Measurements from ENCODE around the gene ING5.

ING5 gene

DNA sequence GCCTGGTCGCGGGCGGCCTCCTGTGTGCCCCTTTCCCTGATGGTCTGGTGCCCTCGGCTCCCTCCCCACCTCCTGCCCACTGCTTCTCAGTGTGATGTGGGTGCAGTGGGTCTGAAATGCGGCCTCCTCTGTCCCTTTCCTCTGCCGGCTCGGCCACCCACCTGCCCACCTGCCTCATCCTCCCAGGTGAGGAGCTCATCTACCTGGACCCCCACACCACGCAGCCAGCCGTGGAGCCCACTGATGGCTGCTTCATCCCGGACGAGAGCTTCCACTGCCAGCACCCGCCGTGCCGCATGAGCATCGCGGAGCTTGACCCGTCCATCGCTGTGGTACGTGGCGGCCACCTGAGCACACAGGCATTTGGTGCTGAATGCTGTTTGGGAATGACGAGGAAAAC lies 33.5 kb upstream of the ING5 start:
- no peak overlapping the region for H3K4me3 ChIP-seq (ENCODE audit: low read depth, low read length)
- no peaks in the 10 kb centered on the region for H3K79me2 ChIP-seq
- H3K4me2 ChIP-seq (ENCODE audit: low read length): no peak overlapping the region
- H3K9ac ChIP-seq: no peak overlapping the region
- H3K27ac ChIP-seq: no peak overlapping the region
- no peaks in the 10 kb centered on the region for H3K27me3 ChIP-seq (ENCODE audit: control insufficient read depth, insufficient read depth, low read length)
- H2AFZ ChIP-seq: no peak overlapping the region
- H3K4me1 ChIP-seq: no peaks in the 10 kb centered on the region
- no peaks in the 10 kb centered on the region for H3K9me3 ChIP-seq (ENCODE audit: control insufficient read depth, low read length)
- TF ChIP-seq, protein P1, sequence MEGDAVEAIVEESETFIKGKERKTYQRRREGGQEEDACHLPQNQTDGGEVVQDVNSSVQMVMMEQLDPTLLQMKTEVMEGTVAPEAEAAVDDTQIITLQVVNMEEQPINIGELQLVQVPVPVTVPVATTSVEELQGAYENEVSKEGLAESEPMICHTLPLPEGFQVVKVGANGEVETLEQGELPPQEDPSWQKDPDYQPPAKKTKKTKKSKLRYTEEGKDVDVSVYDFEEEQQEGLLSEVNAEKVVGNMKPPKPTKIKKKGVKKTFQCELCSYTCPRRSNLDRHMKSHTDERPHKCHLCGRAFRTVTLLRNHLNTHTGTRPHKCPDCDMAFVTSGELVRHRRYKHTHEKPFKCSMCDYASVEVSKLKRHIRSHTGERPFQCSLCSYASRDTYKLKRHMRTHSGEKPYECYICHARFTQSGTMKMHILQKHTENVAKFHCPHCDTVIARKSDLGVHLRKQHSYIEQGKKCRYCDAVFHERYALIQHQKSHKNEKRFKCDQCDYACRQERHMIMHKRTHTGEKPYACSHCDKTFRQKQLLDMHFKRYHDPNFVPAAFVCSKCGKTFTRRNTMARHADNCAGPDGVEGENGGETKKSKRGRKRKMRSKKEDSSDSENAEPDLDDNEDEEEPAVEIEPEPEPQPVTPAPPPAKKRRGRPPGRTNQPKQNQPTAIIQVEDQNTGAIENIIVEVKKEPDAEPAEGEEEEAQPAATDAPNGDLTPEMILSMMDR (IDR thresholded peaks at IDR 0.05): no peak
- no peaks in the 10 kb centered on the region for H3K36me3 ChIP-seq (ENCODE audit: control insufficient read depth, insufficient read depth, low read length)

DNA sequence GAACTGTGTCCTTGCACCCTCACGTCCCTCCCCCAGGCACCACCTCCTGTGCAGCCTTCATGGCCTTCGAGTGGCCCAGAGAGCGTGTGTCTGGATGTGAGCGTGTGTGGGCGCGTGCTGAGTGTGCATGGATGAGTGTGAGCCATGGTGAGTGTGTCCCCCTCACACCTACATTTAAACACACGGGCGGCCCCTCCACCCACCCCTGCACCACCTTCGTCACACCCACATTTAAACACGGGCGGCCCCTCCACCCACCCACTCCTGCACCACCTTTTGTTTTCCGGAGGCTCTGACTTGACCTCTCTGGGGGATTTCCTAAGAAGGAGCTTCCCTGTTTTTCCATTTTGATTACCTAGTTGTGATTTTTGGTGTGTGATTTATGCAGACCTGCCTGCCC lies 33.0 kb upstream of the ING5 start:
- H3K4me1 ChIP-seq: no peaks in the 10 kb centered on the region
- H3K9me3 ChIP-seq (ENCODE audit: control insufficient read depth, low read length): no peaks in the 10 kb centered on the region
- H3K36me3 ChIP-seq (ENCODE audit: control insufficient read depth, insufficient read depth, low read length): no peaks in the 10 kb centered on the region
- TF ChIP-seq, protein P1 (IDR thresholded peaks at IDR 0.05): no peak
- no peak overlapping the region for H3K4me2 ChIP-seq (ENCODE audit: low read length)
- no peak overlapping the region for H2AFZ ChIP-seq
- no peaks in the 10 kb centered on the region for H3K79me2 ChIP-seq
- no peak overlapping the region for H3K4me3 ChIP-seq (ENCODE audit: low read depth, low read length)
- H3K27ac ChIP-seq: no peak overlapping the region
- H3K27me3 ChIP-seq (ENCODE audit: control insufficient read depth, insufficient read depth, low read length): no peaks in the 10 kb centered on the region
- no peak overlapping the region for H3K9ac ChIP-seq

DNA sequence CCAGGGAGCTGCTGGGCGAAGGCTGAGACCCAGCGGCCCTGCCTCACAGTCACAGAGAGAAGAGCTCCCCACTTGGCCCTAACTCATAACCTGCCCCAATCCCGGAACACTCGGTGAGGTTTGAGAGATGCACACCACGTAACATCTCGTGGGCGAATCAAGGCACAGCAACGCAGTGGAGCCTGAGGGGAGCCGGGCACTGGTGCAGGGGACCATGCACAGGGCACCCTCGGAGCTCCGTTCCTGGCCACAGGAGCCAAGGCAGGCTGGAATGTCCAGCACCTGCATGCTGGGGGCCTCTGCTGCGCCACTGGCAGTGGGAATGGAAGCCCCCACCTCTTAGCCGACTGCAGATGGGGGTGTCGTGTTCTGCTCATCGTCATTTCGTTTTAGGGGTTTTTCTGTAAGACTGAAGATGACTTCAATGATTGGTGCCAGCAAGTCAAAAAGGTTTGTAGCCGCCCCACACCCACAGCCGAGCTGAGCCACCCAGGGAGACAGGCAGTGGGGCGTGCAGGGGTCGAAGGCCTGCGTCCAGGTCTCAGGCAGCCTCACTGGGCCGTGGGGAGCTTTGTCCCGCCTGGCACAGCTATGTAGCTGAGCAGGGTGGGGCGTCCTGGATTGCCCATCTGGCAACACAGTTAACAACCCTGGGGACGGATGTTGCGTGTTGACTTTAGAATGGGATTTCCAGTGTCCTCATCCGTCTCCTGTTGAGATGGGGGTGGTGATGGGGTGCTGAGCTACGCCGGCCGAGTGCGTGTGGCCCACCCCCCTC lies 31.3 kb upstream of the ING5 start:
- Histone ChIP-seq H3K4me3 (ENCODE audit: low read depth, low read length) (no peak overlapping the region), H3K4me1 (no peaks in the 10 kb centered on the region), H3K36me3 (ENCODE audit: control insufficient read depth, insufficient read depth, low read length) (no peaks in the 10 kb centered on the region), H3K4me2 (ENCODE audit: low read length) (no peak overlapping the region), H3K79me2 (no peaks in the 10 kb centered on the region), H3K27me3 (ENCODE audit: control insufficient read depth, insufficient read depth, low read length) (no peaks in the 10 kb centered on the region), H3K27ac (no peak overlapping the region), H3K9ac (no peak overlapping the region), H2AFZ (no peak overlapping the region), H3K9me3 (ENCODE audit: control insufficient read depth, low read length) (no peaks in the 10 kb centered on the region)
- TF ChIP-seq, protein P1 (IDR thresholded peaks at IDR 0.05): no peak

DNA sequence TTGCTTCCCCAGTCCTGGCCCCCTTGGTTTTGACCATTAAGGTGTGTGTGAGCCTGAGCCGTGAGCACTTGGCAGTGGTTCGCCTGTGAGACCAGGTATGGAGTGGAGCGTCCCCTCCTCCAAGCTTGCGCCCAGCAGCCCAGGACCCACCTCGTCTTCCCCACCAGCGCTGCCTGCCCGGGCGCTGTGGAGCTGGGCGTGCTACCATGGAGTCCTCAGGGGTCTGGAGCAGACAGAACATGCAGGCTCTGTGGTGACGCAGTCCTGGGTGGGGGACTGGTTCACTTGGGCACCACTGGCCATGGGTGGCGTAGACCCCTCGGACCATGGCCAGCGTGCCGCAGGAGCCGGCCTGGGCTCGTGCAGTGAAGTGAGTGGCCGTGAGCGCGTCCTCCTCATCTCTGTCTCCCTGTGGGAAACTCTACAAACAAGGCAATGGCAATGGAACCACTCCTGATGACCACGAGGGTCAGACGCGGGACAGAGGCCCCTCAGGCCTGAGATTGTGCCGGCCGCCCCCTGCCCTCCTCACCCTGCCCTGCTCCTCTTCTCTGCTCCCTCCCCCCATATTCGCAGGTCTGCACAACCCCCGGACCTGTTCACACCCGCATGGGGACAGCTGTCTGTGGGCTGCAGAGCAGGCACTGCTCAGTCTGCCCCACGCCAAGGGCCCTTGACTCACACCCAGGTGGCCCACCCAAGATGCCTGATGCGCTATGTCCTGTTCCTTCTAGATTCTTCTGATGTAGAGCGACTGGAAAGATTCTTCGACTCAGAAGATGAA lies 30.2 kb upstream of the ING5 start:
- Histone ChIP-seq H3K27me3 (ENCODE audit: control insufficient read depth, insufficient read depth, low read length) (no peaks in the 10 kb centered on the region), H3K4me3 (ENCODE audit: low read depth, low read length) (no peak overlapping the region), H3K4me2 (ENCODE audit: low read length) (no peak overlapping the region), H3K9ac (no peak overlapping the region), H3K9me3 (ENCODE audit: control insufficient read depth, low read length) (no peaks in the 10 kb centered on the region), H3K27ac (no peak overlapping the region), H3K4me1 (no peaks in the 10 kb centered on the region), H3K36me3 (ENCODE audit: control insufficient read depth, insufficient read depth, low read length) (no peaks in the 10 kb centered on the region), H2AFZ (no peak overlapping the region), H3K79me2 (no peaks in the 10 kb centered on the region)
- TF ChIP-seq, protein P1 (IDR thresholded peaks at IDR 0.05): no peak

Measured in parathyroid adenoma (tissue), 2 donors.